Measurements from ENCODE around the gene NEIL1.
"Not testable (repeated sequence)": the region's sequence is repeated elsewhere in the genome, so short reads cannot be mapped to it uniquely, and the experiment has no call there.

Gene NEIL1

GRCh38 chr15:75321711-75322110 is 25.1 kb upstream of the NEIL1 start:
- Mint-ChIP-seq H3K27me3 (peaks cover 4 to 5% of the 10 kb centered on the region in 2 donors), H3K9me3 (no peaks in the 10 kb centered on the region), H3K36me3 (no peaks in the 10 kb centered on the region), H3K4me3 (no peak overlapping the region), H3K27ac (no peak overlapping the region), H3K4me1 (no peaks in the 10 kb centered on the region)
- ATAC-seq (replicated peaks) (no peak), DNase-seq (no peak)

- Mint-ChIP-seq H3K4me1 (no peaks in the 10 kb centered on the region), H3K27ac (no peak overlapping the region), H3K9me3 (no peaks in the 10 kb centered on the region), H3K36me3 (no peaks in the 10 kb centered on the region), H3K27me3 (peaks cover 10% of the 10 kb centered on the region in 2 donors), H3K4me3 (no peak overlapping the region)
- DNase-seq (no peak), ATAC-seq (replicated peaks) (no peak)
Measured at GRCh38 chr15:75325922-75326321, 20.9 kb upstream of the NEIL1 start.

- H3K27ac Mint-ChIP-seq = no peak overlapping the region
- DNase-seq (no peak), ATAC-seq (replicated peaks) (no peak)
- H3K4me3 Mint-ChIP-seq = no peak overlapping the region
- H3K9me3 Mint-ChIP-seq = no peaks in the 10 kb centered on the region
- peaks cover 8 to 9% of the 10 kb centered on the region in 2 donors for H3K27me3 Mint-ChIP-seq
- no peaks in the 10 kb centered on the region for H3K36me3 Mint-ChIP-seq
- H3K4me1 Mint-ChIP-seq = no peaks in the 10 kb centered on the region
Measured at GRCh38 chr15:75327005-75327404, 19.8 kb upstream of the NEIL1 start.

- Mint-ChIP-seq H3K4me1 (no peaks in the 10 kb centered on the region), H3K4me3 (no peak overlapping the region), H3K27ac (no peak overlapping the region), H3K27me3 (peaks cover 9 to 12% of the 10 kb centered on the region in 2 donors), H3K36me3 (no peaks in the 10 kb centered on the region), H3K9me3 (no peaks in the 10 kb centered on the region)
- no peak for ATAC-seq (replicated peaks)
- DNase-seq = no peak
Measured at GRCh38 chr15:75327491-75327890, 19.3 kb upstream of the NEIL1 start.

GRCh38 chr15:75328493-75329314 is 18.1 kb upstream of the NEIL1 start:
- Mint-ChIP-seq H3K9me3 (no peaks in the 10 kb centered on the region), H3K27ac (no peak overlapping the region), H3K36me3 (no peaks in the 10 kb centered on the region), H3K27me3 (peaks cover 9 to 12% of the 10 kb centered on the region in 2 donors), H3K4me3 (no peak overlapping the region), H3K4me1 (no peaks in the 10 kb centered on the region)
- DNase-seq (no peak), ATAC-seq (replicated peaks) (no peak)

GRCh38 chr15:75329571-75329970 is 17.3 kb upstream of the NEIL1 start:
- Mint-ChIP-seq H3K4me1 (no peaks in the 10 kb centered on the region), H3K9me3 (no peaks in the 10 kb centered on the region), H3K36me3 (no peaks in the 10 kb centered on the region), H3K27ac (no peak overlapping the region), H3K4me3 (no peak overlapping the region), H3K27me3 (peaks cover 9 to 12% of the 10 kb centered on the region in 2 donors)
- DNase-seq (no peak), ATAC-seq (replicated peaks) (no peak)

GRCh38 chr15:75332093-75332492 is 14.7 kb upstream of the NEIL1 start:
- H3K36me3 Mint-ChIP-seq; H3K27ac Mint-ChIP-seq; H3K4me3 Mint-ChIP-seq; DNase-seq; H3K9me3 Mint-ChIP-seq; ATAC-seq (replicated peaks): not testable (repeated sequence)
- peaks cover 9 to 12% of the 10 kb centered on the region in 2 donors for H3K27me3 Mint-ChIP-seq
- peaks cover 9 to 21% of the 10 kb centered on the region in 2 donors for H3K4me1 Mint-ChIP-seq

- not testable (repeated sequence) for H3K27ac Mint-ChIP-seq, H3K27me3 Mint-ChIP-seq, H3K4me3 Mint-ChIP-seq, H3K9me3 Mint-ChIP-seq, H3K36me3 Mint-ChIP-seq, DNase-seq
- peaks cover 10 to 28% of the 10 kb centered on the region in 2 donors for H3K4me1 Mint-ChIP-seq
- ATAC-seq (replicated peaks) = peak in 1 of 2 donors; percentile 24
Measured at GRCh38 chr15:75333654-75334419, 13.0 kb upstream of the NEIL1 start.

- Mint-ChIP-seq H3K4me1 (peaks cover 13 to 28% of the 10 kb centered on the region in 2 donors), H3K36me3 (peaks cover 9 to 15% of the 10 kb centered on the region in 2 donors), H3K9me3 (no peaks in the 10 kb centered on the region), H3K27me3 (peaks cover 4 to 5% of the 10 kb centered on the region in 2 donors), H3K27ac (no peak overlapping the region), H3K4me3 (peak overlapping the region; percentile 97 to 99)
- no peak for DNase-seq
- ATAC-seq (replicated peaks) = no peak
Measured at GRCh38 chr15:75335313-75335704, 11.5 kb upstream of the NEIL1 start.

- DNase-seq (peak; percentile 74), ATAC-seq (replicated peaks) (peak; percentile 86)
- H3K36me3 Mint-ChIP-seq = peaks cover 11 to 17% of the 10 kb centered on the region in 2 donors
- H3K4me1 Mint-ChIP-seq = peaks cover 13 to 28% of the 10 kb centered on the region in 2 donors
- H3K27ac Mint-ChIP-seq = peak within 1 kb of the TSS; percentile 98
- H3K27me3 Mint-ChIP-seq = peaks cover 4 to 5% of the 10 kb centered on the region in 2 donors
- H3K9me3 Mint-ChIP-seq = no peaks in the 10 kb centered on the region
- H3K4me3 Mint-ChIP-seq = peak within 1 kb of the TSS; percentile 97 to 99
Measured at GRCh38 chr15:75335705-75336355, 11.0 kb upstream of the NEIL1 start, which contains the start of gene COMMD4. COMMD4 (plus strand) TSS chr15:75336063; CDS start chr15:75336090, 27 bp downstream.

GRCh38 chr15:75338661-75339240 is 8.1 kb upstream of the NEIL1 start:
- peaks cover 13 to 34% of the 10 kb centered on the region in 2 donors for H3K4me1 Mint-ChIP-seq
- no peaks in the 10 kb centered on the region for H3K9me3 Mint-ChIP-seq
- H3K27ac Mint-ChIP-seq = no peak overlapping the region
- ATAC-seq (replicated peaks) (no peak), DNase-seq (no peak)
- H3K27me3 Mint-ChIP-seq = no peaks in the 10 kb centered on the region
- H3K4me3 Mint-ChIP-seq = no peak overlapping the region
- H3K36me3 Mint-ChIP-seq = peaks cover 20 to 25% of the 10 kb centered on the region in 2 donors

GRCh38 chr15:75339531-75340240 is 7.2 kb upstream of the NEIL1 start:
- H3K27me3 Mint-ChIP-seq = no peaks in the 10 kb centered on the region
- no peak overlapping the region for H3K4me3 Mint-ChIP-seq
- H3K4me1 Mint-ChIP-seq = peaks cover 13 to 34% of the 10 kb centered on the region in 2 donors
- DNase-seq (no peak), ATAC-seq (replicated peaks) (no peak)
- no peak overlapping the region for H3K27ac Mint-ChIP-seq
- peaks cover 20 to 25% of the 10 kb centered on the region in 2 donors for H3K36me3 Mint-ChIP-seq
- H3K9me3 Mint-ChIP-seq = no peaks in the 10 kb centered on the region

GRCh38 chr15:75342221-75342620 is 4.6 kb upstream of the NEIL1 start:
- H3K27ac Mint-ChIP-seq = no peak overlapping the region
- peaks cover 11 to 20% of the 10 kb centered on the region in 2 donors for H3K4me1 Mint-ChIP-seq
- no peak overlapping the region for H3K4me3 Mint-ChIP-seq
- DNase-seq (no peak), ATAC-seq (replicated peaks) (no peak)
- H3K9me3 Mint-ChIP-seq = no peaks in the 10 kb centered on the region
- peaks cover 20 to 25% of the 10 kb centered on the region in 2 donors for H3K36me3 Mint-ChIP-seq
- H3K27me3 Mint-ChIP-seq = no peaks in the 10 kb centered on the region

Data from stimulated activated naive B cell treated with anti-CD40 and anti-IgM and Interleukin-4, amounts not matched to agents 10 μg/mL and 1 μg/mL and 100 μg/mL, for 72 hours (primary cell).